Ovary (tissue), 3 donors: ENCODE data around the gene FKBP2.

ENCODE experiments used
- CTCF ChIP-seq, 3 donors: fragments of 450-650 bp in 2 of 3; fragments of 200-600 bp in 1 of 3; IDR thresholded peaks; one replicate each; pipeline versions ENCODE4 v1.5.1 to v1.8.0; 2016 to 2022; ENCODE audit warnings: antibody characterized with exemption in 3 of 3, mild to moderate bottlenecking in 1 of 3
- EP300 ChIP-seq: sonication (generic); formaldehyde crosslinking; IDR thresholded peaks from one replicate; pipeline ENCODE4 v1.6.1; 2017; ENCODE audit warnings: antibody characterized with exemption
- POLR2A ChIP-seq: fragments of 450-650 bp; IDR thresholded peaks from one replicate; pipeline ENCODE4 v1.6.1; 2017; ENCODE audit warnings: antibody characterized with exemption, mild to moderate bottlenecking, moderate library complexity
- donor health status: DM: no; HTN: no; CAD: no.

DNA sequence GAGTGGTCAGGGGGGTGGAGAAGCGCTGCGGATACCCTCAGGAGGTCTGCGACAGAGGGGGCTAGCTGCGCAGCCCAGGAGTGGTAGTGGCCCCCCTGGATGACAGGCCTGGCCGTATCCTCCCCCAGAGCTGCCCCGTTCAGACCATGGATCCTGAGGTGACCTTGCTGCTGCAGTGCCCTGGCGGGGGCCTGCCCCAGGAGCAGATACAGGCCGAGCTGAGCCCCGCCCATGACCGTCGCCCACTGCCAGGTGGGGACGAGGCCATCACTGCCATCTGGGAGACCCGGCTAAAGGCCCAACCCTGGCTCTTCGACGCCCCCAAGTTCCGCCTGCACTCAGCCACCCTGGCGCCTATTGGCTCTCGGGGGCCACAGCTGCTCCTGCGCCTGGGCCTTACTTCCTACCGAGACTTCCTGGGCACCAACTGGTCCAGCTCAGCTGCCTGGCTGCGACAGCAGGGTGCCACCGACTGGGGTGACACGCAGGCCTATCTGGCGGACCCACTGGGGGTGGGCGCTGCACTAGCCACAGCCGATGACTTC is 14.3 kb upstream of the FKBP2 start:
- TF ChIP-seq CTCF (IDR thresholded peaks at IDR 0.05) (peak in 1 of 3 donors; percentile 7), POLR2A (no peak), EP300 (no peak)
